Measurements from ENCODE around the gene CNOT6L.

GRCh38 chr4:77773101-77773500, 46.1 kb downstream of the CNOT6L start:
- TF ChIP-seq FOXM1 (IDR thresholded peaks at IDR 0.05; ENCODE audit: borderline replicate concordance) (no peak), FOXK2 (IDR thresholded peaks at IDR 0.05) (no peak), ELF4 (IDR thresholded peaks at IDR 0.05) (no peak), BHLHE40 (IDR thresholded peaks at IDR 0.05; ENCODE audit: borderline replicate concordance) (no peak)
